CD14-positive monocyte (primary cell): ENCODE results near the gene FADS1. TPM values are rescaled to one million over a fixed set of nuclear protein-coding genes. Genes with fewer than 3 reads are reported as not detected.
A peak's percentile ranks its signal among the peaks of the same experiment; 100 is the strongest.

Experiments used
- DNase-seq, 3 donors: peaks; one replicate each; pipeline ENCODE4 v3.0.0-alpha.2; 2011 to 2022
- H2AFZ ChIP-seq: 2 replicates; pipeline ENCODE4 v1.6.0; 2012; ENCODE audit warnings: mild to moderate bottlenecking, low read depth, low read length, inconsistent platforms; ENCODE audit not compliant: insufficient read depth, poor library complexity, severe bottlenecking
- H3K27ac ChIP-seq, 2 donors: 1 replicate in 1 of 2; 2 replicates in 1 of 2; pipeline ENCODE4 v1.5.1; 2012 to 2013; ENCODE audit warnings: low read length in 2 of 2, control low read depth in 1 of 2, inconsistent platforms in 1 of 2, low read depth in 1 of 2, mild to moderate bottlenecking in 1 of 2
- H3K27me3 ChIP-seq, 2 donors: one replicate each; pipeline versions ENCODE4 v1.6.0 to v1.6.1; 2011 to 2013; ENCODE audit warnings: low read length in 2 of 2; ENCODE audit not compliant: control insufficient read depth in 2 of 2, insufficient read depth in 2 of 2
- H3K36me3 ChIP-seq, 2 donors: replicated peaks in 1 of 2; 1 replicate in 1 of 2; 2 replicates in 1 of 2; pipeline versions ENCODE4 v1.5.1 to v1.6.1; 2012 to 2013; ENCODE audit warnings: low read length in 2 of 2, control low read depth in 1 of 2, inconsistent platforms in 1 of 2, mild to moderate bottlenecking in 1 of 2; ENCODE audit not compliant: insufficient read depth in 2 of 2, control insufficient read depth in 1 of 2
- H3K4me1 ChIP-seq, 2 donors: 1 replicate in 1 of 2; 2 replicates in 1 of 2; pipeline versions ENCODE4 v1.5.1 to v1.6.1; 2012 to 2013; ENCODE audit warnings: low read length in 2 of 2, control low read depth in 1 of 2, inconsistent platforms in 1 of 2, mild to moderate bottlenecking in 1 of 2, moderate library complexity in 1 of 2; ENCODE audit not compliant: insufficient read depth in 2 of 2, control insufficient read depth in 1 of 2
- H3K4me2 ChIP-seq: replicated peaks from 2 replicates; pipeline ENCODE3; 2012; ENCODE audit warnings: low read length, moderate library complexity, mild to moderate bottlenecking; ENCODE audit not compliant: poor library complexity, severe bottlenecking; ENCODE audit errors: extremely low read depth
- H3K4me3 ChIP-seq, 3 experiments: fragments of 200-600 bp in 1 of 3; sonication (generic) in 1 of 3; replicated peaks in 1 of 3; 1 replicate in 2 of 3; 2 replicates in 1 of 3; pipeline ENCODE4 v1.5.1; 2011 to 2013; ENCODE audit warnings: low read length in 3 of 3, mild to moderate bottlenecking in 3 of 3, control low read depth in 2 of 3, low read depth in 2 of 3, inconsistent platforms in 1 of 3, moderate library complexity in 1 of 3
- H3K79me2 ChIP-seq: 2 replicates; pipeline ENCODE4 v1.6.0; 2012; ENCODE audit warnings: mild to moderate bottlenecking, control low read depth, inconsistent platforms, low read length, moderate library complexity; ENCODE audit not compliant: insufficient read depth
- H3K9ac ChIP-seq: 2 replicates; pipeline ENCODE4 v1.6.0; 2017; ENCODE audit warnings: low read length, mild to moderate bottlenecking; ENCODE audit not compliant: insufficient read depth, poor library complexity, severe bottlenecking
- H3K9me3 ChIP-seq, 2 donors: replicated peaks in 1 of 2; 1 replicate in 1 of 2; 2 replicates in 1 of 2; pipeline versions ENCODE4 v1.5.1 to v1.6.1; 2012 to 2013; ENCODE audit warnings: low read length in 2 of 2, control low read depth in 1 of 2; ENCODE audit not compliant: control insufficient read depth in 1 of 2, insufficient read depth in 1 of 2
- H4K20me1 ChIP-seq: 2 replicates; pipeline ENCODE4 v1.6.0; 2012; ENCODE audit warnings: mild to moderate bottlenecking, low read length, control low read depth, moderate library complexity; ENCODE audit not compliant: insufficient read depth
- H3K27ac Mint-ChIP-seq, 7 donors: one replicate each; pipeline ENCODE4 v1.8.0; 2020; ENCODE audit warnings: mild to moderate bottlenecking in 7 of 7, mixed read lengths in 7 of 7, moderate library complexity in 6 of 7, inconsistent platforms in 2 of 7
- H3K27me3 Mint-ChIP-seq, 3 donors: one replicate each; pipeline ENCODE4 v1.8.0; 2021 to 2022; ENCODE audit warnings: low read depth in 3 of 3, mild to moderate bottlenecking in 3 of 3, mixed read lengths in 3 of 3, moderate library complexity in 3 of 3, inconsistent platforms in 1 of 3
- H3K36me3 Mint-ChIP-seq, 2 donors: one replicate each; pipeline ENCODE4 v1.8.0; 2020; ENCODE audit warnings: mixed read lengths in 2 of 2, inconsistent platforms in 1 of 2, mild to moderate bottlenecking in 1 of 2
- H3K4me1 Mint-ChIP-seq: one replicate; pipeline ENCODE4 v1.8.0; 2020; ENCODE audit warnings: mild to moderate bottlenecking, mixed read lengths
- H3K4me3 Mint-ChIP-seq, 2 donors: one replicate each; pipeline ENCODE4 v1.8.0; 2020; ENCODE audit warnings: mild to moderate bottlenecking in 2 of 2, mixed read lengths in 2 of 2, moderate library complexity in 1 of 2
- H3K9me3 Mint-ChIP-seq, 7 donors: one replicate each; pipeline ENCODE4 v1.8.0; 2020 to 2022; ENCODE audit warnings: mixed read lengths in 7 of 7, mild to moderate bottlenecking in 6 of 7, moderate library complexity in 6 of 7, inconsistent platforms in 2 of 7
- WGBS: methylation state at CpG from one replicate; pipeline ENCODE4 v1.1.5; 2013; ENCODE audit warnings: missing lambda C conversion rate; ENCODE audit not compliant: insufficient coverage; 5-methylcytosine and 5-hydroxymethylcytosine counted together
- intact Hi-C, 2 donors: fragments of 100-400 bp; cut with micrococcal nuclease; formaldehyde crosslinking; loops; one replicate each; pipeline versions ENCODE4 v1.15.0 to v1.15.1; 2023
- polyA plus RNA-seq, 3 donors: library from polyadenylated mRNA; depleted of rRNA in 1 of 3; unstranded in 2 of 3; stranded (reverse) in 1 of 3; fragments of 300-500 nt in 2 of 3; fragments of >200 nt in 1 of 3; fragmentation: Illumina TruSeq in 2 of 3; gene quantifications; 1 replicate in 2 of 3; 2 replicates in 1 of 3; pipeline ENCODE4 v1.2.3, GENCODE V29; 2012 to 2021
- TF ChIP-seq, protein P1 (sequence below): fragments of 200-600 bp; IDR thresholded peaks from one replicate; pipeline ENCODE4 v1.8.0; 2022; ENCODE audit warnings: antibody characterized with exemption, mild to moderate bottlenecking

The FADS1 gene
- polyA plus RNA-seq, 3 donors, result 10.6 to 31.8 (median 29.2) TPM

DNA sequence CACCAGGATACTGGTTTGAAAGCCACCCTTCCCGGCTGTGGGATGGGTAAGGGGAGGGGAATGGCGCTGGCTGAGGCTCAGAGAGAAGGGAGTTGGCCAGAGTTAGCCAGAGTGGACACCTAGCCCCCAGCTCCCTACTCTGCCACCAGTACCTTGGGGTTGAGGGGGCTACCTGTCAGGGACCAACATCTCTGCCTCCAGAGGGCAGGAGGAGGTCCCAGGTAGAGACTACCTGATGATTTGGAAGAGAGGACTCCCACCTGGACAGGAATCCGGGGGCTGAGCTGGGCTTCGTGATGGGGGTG lies 60.7 kb downstream of the FADS1 start:
- intact Hi-C loops, result no loop called here
- no peak overlapping the region for H3K9ac ChIP-seq
- H3K4me2 ChIP-seq, result no peak overlapping the region
- no peak for DNase-seq
- H4K20me1 ChIP-seq, result no peaks in the 10 kb centered on the region
- TF ChIP-seq, protein P1, sequence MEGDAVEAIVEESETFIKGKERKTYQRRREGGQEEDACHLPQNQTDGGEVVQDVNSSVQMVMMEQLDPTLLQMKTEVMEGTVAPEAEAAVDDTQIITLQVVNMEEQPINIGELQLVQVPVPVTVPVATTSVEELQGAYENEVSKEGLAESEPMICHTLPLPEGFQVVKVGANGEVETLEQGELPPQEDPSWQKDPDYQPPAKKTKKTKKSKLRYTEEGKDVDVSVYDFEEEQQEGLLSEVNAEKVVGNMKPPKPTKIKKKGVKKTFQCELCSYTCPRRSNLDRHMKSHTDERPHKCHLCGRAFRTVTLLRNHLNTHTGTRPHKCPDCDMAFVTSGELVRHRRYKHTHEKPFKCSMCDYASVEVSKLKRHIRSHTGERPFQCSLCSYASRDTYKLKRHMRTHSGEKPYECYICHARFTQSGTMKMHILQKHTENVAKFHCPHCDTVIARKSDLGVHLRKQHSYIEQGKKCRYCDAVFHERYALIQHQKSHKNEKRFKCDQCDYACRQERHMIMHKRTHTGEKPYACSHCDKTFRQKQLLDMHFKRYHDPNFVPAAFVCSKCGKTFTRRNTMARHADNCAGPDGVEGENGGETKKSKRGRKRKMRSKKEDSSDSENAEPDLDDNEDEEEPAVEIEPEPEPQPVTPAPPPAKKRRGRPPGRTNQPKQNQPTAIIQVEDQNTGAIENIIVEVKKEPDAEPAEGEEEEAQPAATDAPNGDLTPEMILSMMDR, result no peak
- no peaks in the 10 kb centered on the region for H3K79me2 ChIP-seq
- H3K4me1 ChIP-seq, result peaks cover 7 to 21% of the 10 kb centered on the region in 2 donors
- H3K4me1 Mint-ChIP-seq, result peaks cover 22% of the 10 kb centered on the region
- peaks cover 4 to 23% of the 10 kb centered on the region in 2 donors for H3K27me3 ChIP-seq
- H3K36me3 Mint-ChIP-seq, result peaks cover 0 to 3% of the 10 kb centered on the region in 2 donors
- H3K36me3 ChIP-seq, result no peaks in the 10 kb centered on the region
- H2AFZ ChIP-seq, result no peak overlapping the region
- WGBS, result 86% methylated on average over 2 of the region's 4 CpGs
- peaks cover 0 to 6% (median 0%) of the 10 kb centered on the region in 7 donors for H3K9me3 Mint-ChIP-seq
- H3K4me3 Mint-ChIP-seq, result no peak overlapping the region
- H3K27ac Mint-ChIP-seq, result peak overlapping the region in 4 of 7 donors; percentile 54 to 71 (median 65)
- no peak overlapping the region for H3K4me3 ChIP-seq
- H3K9me3 ChIP-seq, result no peaks in the 10 kb centered on the region
- H3K27ac ChIP-seq, result no peak overlapping the region
- H3K27me3 Mint-ChIP-seq, result peaks cover 20 to 31% (median 27%) of the 10 kb centered on the region in 3 donors

DNA sequence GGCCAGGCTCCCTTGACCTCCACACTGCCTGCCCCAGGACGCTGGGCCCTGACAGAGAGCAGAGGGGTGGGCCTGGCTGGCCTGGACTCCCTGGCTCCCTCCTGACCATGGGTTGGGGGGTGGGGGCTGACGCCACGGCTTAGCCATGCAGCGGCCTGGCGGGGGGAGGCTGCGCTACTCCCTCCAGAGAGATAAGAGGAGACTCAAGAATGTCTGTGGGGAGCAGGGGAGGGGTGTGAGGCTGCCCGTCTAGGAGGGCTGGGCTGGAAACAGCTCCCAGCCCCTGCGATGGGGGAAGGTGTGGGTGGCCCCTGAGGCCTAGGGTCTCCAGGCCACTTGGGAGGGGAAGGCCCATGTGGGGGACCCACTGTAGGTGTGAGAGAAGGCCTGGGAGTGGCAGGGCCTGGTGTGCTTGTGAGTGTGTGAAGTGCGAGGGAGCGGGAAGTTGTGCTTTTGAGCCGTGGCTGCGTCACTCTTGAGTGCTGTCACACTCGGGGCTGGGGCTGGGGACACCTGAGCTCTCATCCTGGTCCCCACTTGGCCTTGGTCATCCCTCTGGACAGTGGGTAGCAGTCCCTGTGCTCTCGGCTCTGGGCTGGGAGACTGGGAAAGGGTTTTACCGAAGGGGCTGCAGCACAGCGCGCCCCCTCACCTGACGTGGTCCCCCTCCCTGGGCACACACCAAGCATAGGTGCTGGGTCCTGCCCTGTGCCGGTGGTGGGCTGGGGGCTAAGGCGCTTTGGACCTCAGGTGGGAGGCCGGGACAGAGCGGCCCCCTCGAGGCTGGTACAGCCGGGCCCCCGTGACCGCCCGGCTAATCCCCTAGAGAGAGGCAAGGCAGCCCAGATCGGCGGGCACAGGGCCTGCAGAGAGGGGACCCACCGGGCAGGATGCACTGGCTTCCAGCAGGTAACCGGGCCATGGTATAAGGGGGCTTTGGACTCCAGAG lies 62.0 kb downstream of the FADS1 start:
- Histone ChIP-seq H3K36me3 (no peaks in the 10 kb centered on the region), H4K20me1 (no peaks in the 10 kb centered on the region), H3K4me1 (peaks cover 7 to 21% of the 10 kb centered on the region in 2 donors), H3K9me3 (no peaks in the 10 kb centered on the region), H2AFZ (no peak overlapping the region), H3K4me2 (no peak overlapping the region), H3K79me2 (no peaks in the 10 kb centered on the region), H3K27me3 (peaks cover 4 to 28% of the 10 kb centered on the region in 2 donors), H3K4me3 (no peak overlapping the region), H3K27ac (no peak overlapping the region), H3K9ac (no peak overlapping the region)
- Mint-ChIP-seq H3K36me3 (peaks cover 0 to 4% of the 10 kb centered on the region in 2 donors), H3K27ac (no peak overlapping the region), H3K27me3 (peaks cover 20 to 35% (median 29%) of the 10 kb centered on the region in 3 donors), H3K4me1 (peaks cover 22% of the 10 kb centered on the region), H3K4me3 (no peak overlapping the region), H3K9me3 (peaks cover 0 to 6% (median 0%) of the 10 kb centered on the region in 7 donors)
- WGBS, result 95% methylated on average over 27 of the region's 31 CpGs
- TF ChIP-seq, protein P1, result no peak
- DNase-seq, result no peak
- intact Hi-C loops, result no loop called here
